Measurements from ENCODE around the gene TAS2R10.
"Not testable (repeated sequence)": the region's sequence is repeated elsewhere in the genome, so short reads cannot be mapped to it uniquely, and the experiment has no call there.

Gene TAS2R10

GRCh38 chr12:10826258-10826657 is at the start of gene TAS2R10:
TSS of gene TAS2R10 (minus strand) at chr12:10826358. CDS start at chr12:10826269, 89 bp downstream.
- DNase-seq = no peak

- DNase-seq = no peak
These were observed 47.2 kb upstream of the TAS2R10 start for GRCh38 chr12:10873378-10873777.

- DNase-seq = no peak
These were observed 41.2 kb upstream of the TAS2R10 start for GRCh38 chr12:10867381-10867780.

GRCh38 chr12:10863512-10864218 is 37.5 kb upstream of the TAS2R10 start:
- no peak for DNase-seq

GRCh38 chr12:10861366-10861765 is 35.2 kb upstream of the TAS2R10 start:
- no peak for DNase-seq

GRCh38 chr12:10855807-10856206 is 29.6 kb upstream of the TAS2R10 start:
- no peak for DNase-seq

GRCh38 chr12:10853776-10854175 is 27.6 kb upstream of the TAS2R10 start:
- DNase-seq = no peak

- no peak for DNase-seq
These were observed 25.2 kb upstream of the TAS2R10 start for GRCh38 chr12:10851243-10851858.

GRCh38 chr12:10849425-10849878 is 23.3 kb upstream of the TAS2R10 start, which contains the start of gene PRR4:
TSS of gene PRR4 (minus strand) at chr12:10849475. CDS start at chr12:10849437, 38 bp downstream.
- no peak for DNase-seq

GRCh38 chr12:10847744-10848143 is 21.6 kb upstream of the TAS2R10 start:
- DNase-seq = no peak

GRCh38 chr12:10842862-10843261 is 16.7 kb upstream of the TAS2R10 start:
- no peak for DNase-seq

GRCh38 chr12:10838461-10838860 is 12.3 kb upstream of the TAS2R10 start:
- DNase-seq = no peak

- DNase-seq = no peak
These were observed 3.8 kb upstream of the TAS2R10 start for GRCh38 chr12:10829994-10830393.

GRCh38 chr12:10824957-10825356 is 1.2 kb downstream of the TAS2R10 start:
- DNase-seq = no peak

GRCh38 chr12:10811883-10812536 is 14.1 kb downstream of the TAS2R10 start:
- no peak for DNase-seq

GRCh38 chr12:10810068-10810467 is 16.1 kb downstream of the TAS2R10 start, which contains the start of gene TAS2R9:
TSS of gene TAS2R9 (minus strand) at chr12:10810168. CDS start at chr12:10810075, 93 bp downstream.
- DNase-seq = no peak

GRCh38 chr12:10807186-10807585 is 19.0 kb downstream of the TAS2R10 start, which contains the start of gene TAS2R8:
TSS of gene TAS2R8 (minus strand) at chr12:10807286. CDS start at chr12:10806980, 306 bp downstream.
- no peak for DNase-seq

- DNase-seq = no peak
These were observed 23.6 kb downstream of the TAS2R10 start, which contains the start of gene TAS2R7 for GRCh38 chr12:10802587-10802986. TSS of gene TAS2R7 (minus strand) at chr12:10802627. CDS start at chr12:10802570, 57 bp downstream.

- DNase-seq = no peak
These were observed 24.4 kb downstream of the TAS2R10 start for GRCh38 chr12:10801741-10802140.

- no peak for DNase-seq
These were observed 31.9 kb downstream of the TAS2R10 start for GRCh38 chr12:10794222-10794621.

GRCh38 chr12:10791769-10792168 is 34.4 kb downstream of the TAS2R10 start:
- DNase-seq = not testable (repeated sequence)

- no peak for DNase-seq
These were observed 42.9 kb downstream of the TAS2R10 start for GRCh38 chr12:10783252-10783651.

- DNase-seq = no peak
These were observed 47.1 kb downstream of the TAS2R10 start for GRCh38 chr12:10779103-10779502.
